ENCODE data around the gene CELA3B.

Gene CELA3B

GRCh38 chr1:21933397-21934248 is 43.2 kb upstream of the CELA3B start:
- peak; percentile 53 for DNase-seq (ENCODE audit: low read depth)
- H3K4me3 ChIP-seq (ENCODE audit: low read depth, low read length), result no peak overlapping the region
- no peak for TF ChIP-seq CTCF (conservative IDR thresholded peaks at IDR 0.05; ENCODE audit: low read depth, low read length)

- no peak for TF ChIP-seq CTCF (conservative IDR thresholded peaks at IDR 0.05; ENCODE audit: low read depth, low read length)
- DNase-seq (ENCODE audit: low read depth), result no peak
- H3K4me3 ChIP-seq (ENCODE audit: low read depth, low read length), result no peak overlapping the region
These were observed 41.4 kb upstream of the CELA3B start for GRCh38 chr1:21935393-21935804.

GRCh38 chr1:21935891-21936365 is 40.9 kb upstream of the CELA3B start:
- peak overlapping the region; percentile 63 for H3K4me3 ChIP-seq (ENCODE audit: low read depth, low read length)
- DNase-seq (ENCODE audit: low read depth), result no peak
- TF ChIP-seq CTCF (conservative IDR thresholded peaks at IDR 0.05; ENCODE audit: low read depth, low read length), result no peak

- peak overlapping the region; percentile 63 for H3K4me3 ChIP-seq (ENCODE audit: low read depth, low read length)
- no peak for DNase-seq (ENCODE audit: low read depth)
- no peak for TF ChIP-seq CTCF (conservative IDR thresholded peaks at IDR 0.05; ENCODE audit: low read depth, low read length)
These were observed 40.3 kb upstream of the CELA3B start for GRCh38 chr1:21936366-21937031.

GRCh38 chr1:21937034-21937371 is 39.8 kb upstream of the CELA3B start, which contains the start of gene HSPG2:
Gene HSPG2, minus strand, starts transcription at chr1:21937310. Its CDS starts 93 bp downstream, at chr1:21937217.
- no peak for TF ChIP-seq CTCF (conservative IDR thresholded peaks at IDR 0.05; ENCODE audit: low read depth, low read length)
- H3K4me3 ChIP-seq (ENCODE audit: low read depth, low read length), result peak within 1 kb of the TSS; percentile 63
- DNase-seq (ENCODE audit: low read depth), result no peak

GRCh38 chr1:21937372-21938121 is 39.3 kb upstream of the CELA3B start:
- peak; percentile 75 for DNase-seq (ENCODE audit: low read depth)
- no peak for TF ChIP-seq CTCF (conservative IDR thresholded peaks at IDR 0.05; ENCODE audit: low read depth, low read length)
- peak overlapping the region; percentile 54 for H3K4me3 ChIP-seq (ENCODE audit: low read depth, low read length)
